Glutamatergic neuron (in vitro differentiated cells): ENCODE measurements around the gene PRLR. TPM values are rescaled to one million over a fixed set of nuclear protein-coding genes. Genes with fewer than 3 reads are reported as not detected.

Experiments
- DNase-seq: peaks from one replicate; pipeline ENCODE4 v3.0.0; 2022
- H3K27ac Mint-ChIP-seq: one replicate; pipeline ENCODE4 v1.8.0; 2020; ENCODE audit warnings: mild to moderate bottlenecking, mixed read lengths, inconsistent platforms; ENCODE audit not compliant: unreplicated experiment
- H3K27me3 Mint-ChIP-seq: one replicate; pipeline ENCODE4 v1.8.0; 2020; ENCODE audit warnings: mild to moderate bottlenecking, moderate library complexity, mixed read lengths, inconsistent platforms; ENCODE audit not compliant: unreplicated experiment
- H3K36me3 Mint-ChIP-seq: one replicate; pipeline ENCODE4 v1.8.0; 2020; ENCODE audit warnings: mild to moderate bottlenecking, mixed read lengths, inconsistent platforms; ENCODE audit not compliant: unreplicated experiment
- H3K4me1 Mint-ChIP-seq: one replicate; pipeline ENCODE4 v1.8.0; 2020; ENCODE audit warnings: mild to moderate bottlenecking, low read depth, mixed read lengths, inconsistent platforms; ENCODE audit not compliant: unreplicated experiment
- H3K4me3 Mint-ChIP-seq: one replicate; pipeline ENCODE4 v1.8.0; 2020; ENCODE audit warnings: mild to moderate bottlenecking, mixed read lengths, inconsistent platforms; ENCODE audit not compliant: unreplicated experiment
- H3K9me3 Mint-ChIP-seq: one replicate; pipeline ENCODE4 v1.8.0; 2020; ENCODE audit warnings: mild to moderate bottlenecking, moderate library complexity, mixed read lengths, inconsistent platforms; ENCODE audit not compliant: unreplicated experiment
- total RNA-seq: library from RNA; stranded (reverse); fragmentation: NEBNext Ultra II Directional; extraction: Animal tissue kit (Norgen Biotek cat#: 25700); gene quantifications from one replicate; pipeline ENCODE4 v1.2.1, GENCODE V29; 2021; ENCODE audit not compliant: unreplicated experiment
- TF ChIP-seq, protein P1 (sequence below): fragments of 200-600 bp; sonication (generic); IDR thresholded peaks from one replicate; pipeline ENCODE4 v1.5.0; 2021; ENCODE audit not compliant: partially characterized antibody, unreplicated experiment

The PRLR gene
- total RNA-seq, 1 donor from 2014 or later, result not detected

- no peaks in the 10 kb centered on the region for H3K4me1 Mint-ChIP-seq
- no peaks in the 10 kb centered on the region for H3K9me3 Mint-ChIP-seq
Observed at GRCh38 chr5:35143841-35144240, 86.4 kb downstream of the PRLR start.

DNA sequence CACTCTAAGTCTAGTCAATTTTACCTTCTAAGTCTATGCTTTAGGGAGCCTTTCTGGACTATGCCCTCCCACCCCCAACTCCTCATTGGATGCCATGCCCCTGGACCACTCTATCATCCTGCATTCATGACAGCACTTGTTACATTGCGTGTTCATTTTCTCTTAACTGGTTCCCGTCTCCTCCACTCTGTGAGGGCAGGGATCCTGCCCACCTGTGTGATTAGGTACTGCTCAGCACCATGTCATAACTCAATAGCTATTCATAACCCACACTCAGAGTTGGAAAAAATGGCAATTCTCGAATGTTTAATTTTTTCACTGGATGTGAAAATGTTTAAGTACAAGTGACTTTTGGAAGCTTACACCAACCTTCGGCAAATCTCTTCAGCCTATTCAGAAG lies 88.5 kb downstream of the PRLR start:
- TF ChIP-seq, protein P1, sequence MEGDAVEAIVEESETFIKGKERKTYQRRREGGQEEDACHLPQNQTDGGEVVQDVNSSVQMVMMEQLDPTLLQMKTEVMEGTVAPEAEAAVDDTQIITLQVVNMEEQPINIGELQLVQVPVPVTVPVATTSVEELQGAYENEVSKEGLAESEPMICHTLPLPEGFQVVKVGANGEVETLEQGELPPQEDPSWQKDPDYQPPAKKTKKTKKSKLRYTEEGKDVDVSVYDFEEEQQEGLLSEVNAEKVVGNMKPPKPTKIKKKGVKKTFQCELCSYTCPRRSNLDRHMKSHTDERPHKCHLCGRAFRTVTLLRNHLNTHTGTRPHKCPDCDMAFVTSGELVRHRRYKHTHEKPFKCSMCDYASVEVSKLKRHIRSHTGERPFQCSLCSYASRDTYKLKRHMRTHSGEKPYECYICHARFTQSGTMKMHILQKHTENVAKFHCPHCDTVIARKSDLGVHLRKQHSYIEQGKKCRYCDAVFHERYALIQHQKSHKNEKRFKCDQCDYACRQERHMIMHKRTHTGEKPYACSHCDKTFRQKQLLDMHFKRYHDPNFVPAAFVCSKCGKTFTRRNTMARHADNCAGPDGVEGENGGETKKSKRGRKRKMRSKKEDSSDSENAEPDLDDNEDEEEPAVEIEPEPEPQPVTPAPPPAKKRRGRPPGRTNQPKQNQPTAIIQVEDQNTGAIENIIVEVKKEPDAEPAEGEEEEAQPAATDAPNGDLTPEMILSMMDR, result no peak

More at GRCh38 chr5:35143841-35144240, 86.4 kb downstream of the PRLR start:
- no peak overlapping the region for H3K4me3 Mint-ChIP-seq
- TF ChIP-seq, protein P1, result no peak
- no peak overlapping the region for H3K27ac Mint-ChIP-seq
- H3K27me3 Mint-ChIP-seq, result no peaks in the 10 kb centered on the region
- H3K36me3 Mint-ChIP-seq, result no peaks in the 10 kb centered on the region
- no peak for DNase-seq

GRCh38 chr5:35138232-35138631 lies 92.1 kb downstream of the PRLR start:
- H3K4me3 Mint-ChIP-seq, result no peak overlapping the region
- no peaks in the 10 kb centered on the region for H3K27me3 Mint-ChIP-seq
- H3K36me3 Mint-ChIP-seq, result no peaks in the 10 kb centered on the region
- no peak for DNase-seq
- no peaks in the 10 kb centered on the region for H3K9me3 Mint-ChIP-seq
- no peak overlapping the region for H3K27ac Mint-ChIP-seq
- no peaks in the 10 kb centered on the region for H3K4me1 Mint-ChIP-seq
- TF ChIP-seq, protein P1, result no peak

More for the DNA sequence above, 88.5 kb downstream of the PRLR start:
- H3K27me3 Mint-ChIP-seq, result no peaks in the 10 kb centered on the region
- H3K4me1 Mint-ChIP-seq, result no peaks in the 10 kb centered on the region
- H3K9me3 Mint-ChIP-seq, result no peaks in the 10 kb centered on the region
- no peak for DNase-seq
- H3K4me3 Mint-ChIP-seq, result no peak overlapping the region
- no peaks in the 10 kb centered on the region for H3K36me3 Mint-ChIP-seq
- H3K27ac Mint-ChIP-seq, result no peak overlapping the region

DNA sequence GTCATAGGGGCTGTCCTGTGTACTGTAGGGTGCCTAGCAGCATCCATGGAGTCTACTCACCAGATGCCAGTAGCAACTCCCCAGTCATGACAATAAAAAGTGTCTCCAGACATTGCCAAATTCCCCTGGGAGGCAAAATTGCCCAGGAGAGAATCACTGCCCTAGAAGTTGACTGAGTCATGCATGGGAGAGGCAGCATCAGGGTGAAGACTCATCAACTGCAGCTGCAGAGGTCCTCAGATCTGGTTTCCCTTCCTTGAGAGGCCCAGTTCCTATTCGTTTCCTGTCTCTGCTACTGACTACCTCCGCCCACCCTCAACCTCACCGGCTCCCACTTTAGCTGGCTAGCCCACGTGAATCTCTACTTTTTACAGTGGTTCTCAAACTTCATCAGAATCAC lies 93.9 kb downstream of the PRLR start:
- DNase-seq, result no peak
- TF ChIP-seq, protein P1, result no peak
- Mint-ChIP-seq H3K27ac (no peak overlapping the region), H3K4me3 (no peak overlapping the region), H3K36me3 (no peaks in the 10 kb centered on the region), H3K4me1 (no peaks in the 10 kb centered on the region), H3K27me3 (no peaks in the 10 kb centered on the region), H3K9me3 (no peaks in the 10 kb centered on the region)

- TF ChIP-seq, protein P1, result no peak
- Mint-ChIP-seq H3K4me1 (no peaks in the 10 kb centered on the region), H3K36me3 (no peaks in the 10 kb centered on the region), H3K27ac (no peak overlapping the region), H3K27me3 (no peaks in the 10 kb centered on the region), H3K4me3 (no peak overlapping the region), H3K9me3 (no peaks in the 10 kb centered on the region)
- no peak for DNase-seq
Observed at GRCh38 chr5:35135239-35135700, 95.0 kb downstream of the PRLR start.
